Stimulated activated naive CD4-positive, alpha-beta T cell (primary cell): Measurements from ENCODE around the gene PAK2.
"Not testable (repeated sequence)": the region's sequence is repeated elsewhere in the genome, so short reads cannot be mapped to it uniquely, and the experiment has no call there.

Source experiments
- DNase-seq, 6 experiments: peaks; one replicate each; lab custom pipeline; 2025; lab: John Stamatoyannopoulos, UW

Gene PAK2

GRCh38 chr3:196739671-196740480, at the start of gene PAK2:
Gene PAK2, plus strand, starts transcription at chr3:196739857. Its CDS starts 42,790 bp downstream, at chr3:196782647.
- DNase-seq: peak; percentile 79 to 88 (median 84)

GRCh38 chr3:196689941-196690660, 49.6 kb upstream of the PAK2 start:
- DNase-seq: no peak

- no peak for DNase-seq
Measured at GRCh38 chr3:196691386-196691785, 48.3 kb upstream of the PAK2 start.

- peak in 3 of 6 experiments; percentile 13 to 34 (median 34) for DNase-seq
Measured at GRCh38 chr3:196694202-196694638, 45.4 kb upstream of the PAK2 start.

- no peak for DNase-seq
Measured at GRCh38 chr3:196694941-196695848, 44.5 kb upstream of the PAK2 start.

- DNase-seq: no peak
Measured at GRCh38 chr3:196695849-196696226, 43.8 kb upstream of the PAK2 start.

GRCh38 chr3:196697270-196697669, 42.4 kb upstream of the PAK2 start:
- no peak for DNase-seq

- no peak for DNase-seq
Measured at GRCh38 chr3:196699749-196700148, 39.9 kb upstream of the PAK2 start.

GRCh38 chr3:196700801-196701200, 38.9 kb upstream of the PAK2 start:
- no peak for DNase-seq

- DNase-seq: no peak
Measured at GRCh38 chr3:196706327-196706726, 33.3 kb upstream of the PAK2 start.

- DNase-seq: no peak
Measured at GRCh38 chr3:196706731-196707130, 32.9 kb upstream of the PAK2 start.

- DNase-seq: no peak
Measured at GRCh38 chr3:196707566-196707965, 32.1 kb upstream of the PAK2 start.

GRCh38 chr3:196708467-196708866, 31.2 kb upstream of the PAK2 start:
- DNase-seq: no peak

- peak; percentile 87 to 98 (median 92) for DNase-seq
Measured at GRCh38 chr3:196711838-196712513, 27.7 kb upstream of the PAK2 start, which contains the start of the genes CEP19 and PIGX. Gene CEP19, minus strand, starts transcription at chr3:196712250. Its CDS starts 3,593 bp downstream, at chr3:196708657. Gene PIGX, plus strand, starts transcription at chr3:196712377.

- DNase-seq: peak in 5 of 6 experiments; percentile 66 to 86 (median 70)
Measured at GRCh38 chr3:196712514-196713413, 26.9 kb upstream of the PAK2 start.

- not testable (repeated sequence) for DNase-seq
Measured at GRCh38 chr3:196717162-196717561, 22.5 kb upstream of the PAK2 start.

- DNase-seq: no peak
Measured at GRCh38 chr3:196721097-196721496, 18.6 kb upstream of the PAK2 start.

GRCh38 chr3:196726788-196727675, 12.6 kb upstream of the PAK2 start:
- no peak for DNase-seq

- DNase-seq: no peak
Measured at GRCh38 chr3:196735751-196736150, 3.9 kb upstream of the PAK2 start.
